UCSD-AML1 (cell line): ENCODE results near the gene SPOUT1.

Experiments
- DNase-seq: peaks from one replicate; lab custom pipeline; 2025; ENCODE audit not compliant: unreplicated experiment; lab: John Stamatoyannopoulos, UW

SPOUT1 gene

GRCh38 chr9:128836509-128837145 is 7.0 kb upstream of the SPOUT1 start:
- no peak for DNase-seq

GRCh38 chr9:128835246-128836210 is 5.9 kb upstream of the SPOUT1 start:
- no peak for DNase-seq

GRCh38 chr9:128833696-128834095 is 4.1 kb upstream of the SPOUT1 start:
- DNase-seq: no peak

- no peak for DNase-seq
Observed at GRCh38 chr9:128828719-128829452, 708 bp downstream of the SPOUT1 start.

GRCh38 chr9:128828267-128828666 is 1.3 kb downstream of the SPOUT1 start:
- no peak for DNase-seq

- no peak for DNase-seq
Observed at GRCh38 chr9:128825923-128826700, 3.5 kb downstream of the SPOUT1 start.

- no peak for DNase-seq
Observed at GRCh38 chr9:128824911-128825310, 4.7 kb downstream of the SPOUT1 start.

GRCh38 chr9:128823903-128824406 is 5.6 kb downstream of the SPOUT1 start:
- DNase-seq: no peak

- DNase-seq: no peak
Observed at GRCh38 chr9:128823362-128823902, 6.2 kb downstream of the SPOUT1 start.

- DNase-seq: no peak
Observed at GRCh38 chr9:128822407-128823042, 7.1 kb downstream of the SPOUT1 start.

- DNase-seq: no peak
Observed at GRCh38 chr9:128821584-128822406, 7.8 kb downstream of the SPOUT1 start.

GRCh38 chr9:128820665-128821583 is 8.7 kb downstream of the SPOUT1 start:
- no peak for DNase-seq

GRCh38 chr9:128819716-128820664 is 9.6 kb downstream of the SPOUT1 start:
- DNase-seq: no peak

- peak; percentile 49 for DNase-seq
Observed at GRCh38 chr9:128818839-128819715, 10.5 kb downstream of the SPOUT1 start.

- DNase-seq: peak; percentile 98
Observed at GRCh38 chr9:128818099-128818838, 11.3 kb downstream of the SPOUT1 start, which contains the start of gene ENDOG. TSS of gene ENDOG (plus strand) at chr9:128818500. CDS start at chr9:128818685, 185 bp downstream.
